GM10248 (cell line): ENCODE results near the gene ZDHHC4.

Experiments
- CTCF ChIA-PET: fragments of 300-600 bp; sonication (Branson Sonifier 250); formaldehyde crosslinking; extraction: SDS; loops from one replicate; lab custom pipeline; 2021; ENCODE audit warnings: antibody characterized with exemption; lab: Yijun Ruan, JAX
- POLR2A ChIA-PET: fragments of 350-650 bp; sonication (Branson Sonifier 250); formaldehyde crosslinking; extraction: SDS; loops from one replicate; lab custom pipeline; 2020; ENCODE audit warnings: antibody characterized with exemption; lab: Yijun Ruan, JAX
- DNase-seq: peaks from one replicate; pipeline ENCODE4 v3.0.0; 2012; ENCODE audit errors: extremely low spot score
- CTCF ChIP-seq: IDR thresholded peaks from 2 replicates; pipeline ENCODE4 v1.5.1; 2012; ENCODE audit warnings: mild to moderate bottlenecking, low read depth; ENCODE audit errors: extremely low read depth, missing control alignments, control extremely low read depth

The ZDHHC4 gene

DNA sequence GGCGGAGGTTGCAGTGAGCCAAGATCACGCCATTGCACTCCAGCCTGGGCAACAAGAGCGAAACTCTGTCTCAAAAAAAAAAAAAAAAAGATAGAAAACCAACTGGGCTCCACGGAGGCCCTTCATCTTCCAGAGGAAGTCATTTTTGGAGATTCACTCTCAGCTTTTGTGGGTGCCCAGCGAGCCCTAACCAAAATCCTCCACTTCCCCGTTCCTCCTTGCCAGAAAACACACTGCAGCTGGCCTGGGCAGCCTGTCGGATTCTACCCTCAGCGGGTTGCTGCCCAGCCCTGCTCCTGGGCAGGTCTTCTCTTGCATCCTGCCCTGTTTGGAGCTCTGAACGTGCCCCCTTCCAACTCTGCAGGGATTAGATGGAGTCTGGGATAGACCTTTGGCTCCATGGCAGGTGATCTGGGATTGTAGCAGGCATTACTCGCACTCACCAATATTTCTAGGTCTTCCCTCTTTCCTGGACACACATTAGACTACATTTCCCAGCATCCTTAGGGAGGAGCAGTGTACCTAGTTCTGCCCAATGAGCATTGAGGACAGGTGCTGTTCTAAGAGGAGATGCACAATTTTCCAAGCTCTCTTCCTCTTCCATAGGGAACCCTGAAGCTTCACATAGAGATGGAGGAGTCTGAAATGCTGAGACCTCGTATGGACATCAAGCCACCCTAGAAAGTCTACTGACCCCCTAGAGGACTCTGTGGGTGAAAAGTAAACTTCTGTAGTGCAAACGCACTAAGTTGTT lies 30.6 kb upstream of the ZDHHC4 start:
- ChIA-PET POLR2A (no interaction called here), CTCF (interaction anchor here (1.0 to 4.0 kb wide), 3 partner anchors 12 to 41 kb away, joined by 3 to 19 read pairs (median 3); no protein-coding TSS in a partner anchor)
- no peak for DNase-seq
- TF ChIP-seq CTCF = no peak

- POLR2A ChIA-PET = interaction anchor here (0.6 kb wide), 1 partner anchor 51 kb away, joined by 3 read pairs; no protein-coding TSS in a partner anchor
- DNase-seq = no peak
- TF ChIP-seq CTCF = no peak
- CTCF ChIA-PET = interaction anchor here (0.8 to 4.0 kb wide), 6 partner anchors 11 to 42 kb away, joined by 3 to 19 read pairs (median 4); no protein-coding TSS in a partner anchor
Observed at GRCh38 chr7:6547400-6547799, 29.9 kb upstream of the ZDHHC4 start.

DNA sequence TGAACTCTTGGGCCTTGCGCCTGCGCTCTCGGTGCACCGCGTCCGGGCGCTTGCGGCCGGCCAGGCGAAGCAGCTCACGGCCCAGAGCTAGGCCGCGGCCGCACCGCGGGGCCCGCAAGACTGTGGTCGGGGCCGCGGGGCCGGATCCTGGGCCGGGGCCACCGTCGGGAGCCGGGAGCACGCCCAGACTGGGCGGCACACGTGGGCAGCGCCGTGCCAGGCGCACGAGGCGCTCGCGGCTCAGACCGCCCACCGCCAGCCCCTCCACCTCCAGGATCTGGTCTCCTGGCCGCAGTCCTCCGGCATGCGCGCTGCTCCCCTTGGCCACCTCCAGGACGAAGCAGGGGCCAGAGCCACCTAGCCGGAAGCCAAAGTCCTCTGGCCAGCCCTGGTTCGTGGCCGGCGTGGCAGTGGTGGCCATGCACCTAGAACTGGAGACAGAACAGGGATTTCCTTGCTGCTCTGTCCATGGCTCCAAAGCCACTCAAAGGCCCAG lies 26.2 kb upstream of the ZDHHC4 start, which contains the start of gene GRID2IP:
GRID2IP (minus strand) TSS at position 446 of the 496 bp plus-strand sequence; CDS start at position 421, 25 bp downstream.
- TF ChIP-seq CTCF = no peak
- DNase-seq = no peak
- POLR2A ChIA-PET = no interaction called here
- CTCF ChIA-PET = no interaction called here

- DNase-seq = no peak
- CTCF ChIA-PET = interaction anchor here (1.3 kb wide), 1 partner anchor 18 kb away, joined by 3 read pairs; no protein-coding TSS in a partner anchor
- TF ChIP-seq CTCF = no peak
- POLR2A ChIA-PET = no interaction called here
Observed at GRCh38 chr7:6553448-6554044, 23.7 kb upstream of the ZDHHC4 start.

- no peak for DNase-seq
- CTCF ChIA-PET = interaction anchor here (1.0 to 1.1 kb wide), 3 partner anchors 15 to 39 kb away, joined by 3 read pairs; no protein-coding TSS in a partner anchor
- no peak for TF ChIP-seq CTCF
- POLR2A ChIA-PET = no interaction called here
Observed at GRCh38 chr7:6554848-6555247, 22.4 kb upstream of the ZDHHC4 start.

GRCh38 chr7:6556196-6556595 lies 21.1 kb upstream of the ZDHHC4 start:
- DNase-seq = no peak
- TF ChIP-seq CTCF = no peak
- ChIA-PET POLR2A (no interaction called here), CTCF (interaction anchor here (1.0 kb wide), 1 partner anchor 18 kb away, joined by 3 read pairs; no protein-coding TSS in a partner anchor)
